ENCODE results near the gene PHAF1.

PHAF1 gene

DNA sequence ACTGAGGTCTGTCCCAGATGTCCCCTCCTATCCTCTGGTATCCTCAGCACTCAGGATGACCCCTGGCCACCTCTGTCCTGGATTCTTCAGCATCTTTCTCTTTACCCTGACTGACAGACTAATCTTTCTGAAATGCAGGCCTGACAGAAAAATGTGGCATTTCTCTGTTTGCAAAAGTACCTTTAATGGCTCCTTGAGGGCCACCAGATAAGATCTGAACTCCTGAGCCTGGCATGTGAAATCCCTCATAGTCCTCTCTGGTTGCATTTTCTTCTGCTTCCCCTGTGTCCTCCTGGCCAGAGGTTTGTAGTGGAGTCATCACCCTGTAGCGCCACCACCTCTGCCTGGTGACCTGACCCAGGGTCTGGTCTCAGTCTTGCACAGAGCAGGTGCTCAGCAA, 87.1 kb downstream of the PHAF1 start:
- no peak for DNase-seq (ENCODE audit: low read depth)

DNA sequence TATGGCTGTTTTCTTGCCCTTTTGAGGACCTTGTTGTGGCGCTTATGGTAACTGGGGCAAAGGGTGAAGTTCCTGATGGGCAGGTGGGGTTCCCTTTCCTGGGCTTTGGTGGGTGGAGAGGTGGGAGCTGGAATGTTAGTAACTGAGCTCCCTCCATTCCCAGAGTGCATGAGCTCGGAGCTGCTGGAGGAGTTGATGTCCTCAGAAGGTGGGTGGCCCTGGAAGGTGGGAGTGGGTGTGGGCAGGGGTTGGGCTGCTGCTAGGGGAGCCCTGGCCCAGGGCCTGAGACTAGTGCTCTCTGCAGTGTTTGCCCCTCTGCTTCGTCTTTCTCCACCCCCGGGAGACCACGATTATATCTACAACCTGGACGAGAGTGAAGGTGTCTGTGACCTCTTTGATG, 88.0 kb downstream of the PHAF1 start:
- DNase-seq (ENCODE audit: low read depth): no peak
